ENCODE results near the gene FSCN2.

Gene FSCN2

GRCh38 chr17:81482673-81483072 lies 45.5 kb upstream of the FSCN2 start:
- no peak overlapping the region for H3K27ac ChIP-seq (ENCODE audit: low read length)
- peaks cover 71% of the 10 kb centered on the region for H3K27me3 ChIP-seq (replicated peaks; ENCODE audit: insufficient read depth, low read length)
- H4K20me1 ChIP-seq (ENCODE audit: insufficient read depth, low read length): no peaks in the 10 kb centered on the region
- H2AFZ ChIP-seq (ENCODE audit: low read length): no peak overlapping the region
- no peak for TF ChIP-seq EZH2 (optimal IDR thresholded peaks at IDR 0.05; ENCODE audit: low read depth, low read length)
- no peak for TF ChIP-seq EZH2phosphoT487 (IDR thresholded peaks at IDR 0.05; ENCODE audit: low read length)
- no peak for TF ChIP-seq CTCF (IDR thresholded peaks at IDR 0.05; ENCODE audit: low read length)
- H3K79me2 ChIP-seq (ENCODE audit: low read length): no peaks in the 10 kb centered on the region
- no peak overlapping the region for H3K4me3 ChIP-seq (ENCODE audit: low read length)
- H3F3A ChIP-seq (ENCODE audit: insufficient read depth, low read length): no peaks in the 10 kb centered on the region; the same call in 1 of the 2 replicates
- no peak overlapping the region for H3K9ac ChIP-seq (ENCODE audit: low read length)
- no peak for DNase-seq
- H3K36me3 ChIP-seq (replicated peaks; ENCODE audit: insufficient read depth, low read length): no peaks in the 10 kb centered on the region
- peaks cover 6% of the 10 kb centered on the region for H3K4me1 ChIP-seq (ENCODE audit: low read length)
- no peaks in the 10 kb centered on the region for H3K9me3 ChIP-seq (replicated peaks; ENCODE audit: insufficient read depth, low read length)
- no peaks in the 10 kb centered on the region for H3K9me2 ChIP-seq (replicated peaks; ENCODE audit: insufficient read depth, low read length)
- H3K4me2 ChIP-seq (ENCODE audit: low read depth, low read length): no peak overlapping the region

- Histone ChIP-seq H3K4me3 (ENCODE audit: low read length) (no peak overlapping the region), H3K4me1 (ENCODE audit: low read length) (peaks cover 6% of the 10 kb centered on the region), H2AFZ (ENCODE audit: low read length) (0 out of 2 replicates have a peak overlapping the region, but pooled peaks have one; percentile 90)
Measured at GRCh38 chr17:81483085-81483861, 44.9 kb upstream of the FSCN2 start.

GRCh38 chr17:81483862-81484194 lies 44.3 kb upstream of the FSCN2 start:
- DNase-seq: no peak
- TF ChIP-seq EZH2 (optimal IDR thresholded peaks at IDR 0.05; ENCODE audit: low read depth, low read length): no peak
- no peak for TF ChIP-seq EZH2phosphoT487 (IDR thresholded peaks at IDR 0.05; ENCODE audit: low read length)
- H3K27me3 ChIP-seq (replicated peaks; ENCODE audit: insufficient read depth, low read length): peaks cover 72% of the 10 kb centered on the region
- H3K9me2 ChIP-seq (replicated peaks; ENCODE audit: insufficient read depth, low read length): no peaks in the 10 kb centered on the region
- H3K36me3 ChIP-seq (replicated peaks; ENCODE audit: insufficient read depth, low read length): no peaks in the 10 kb centered on the region
- no peaks in the 10 kb centered on the region; the same call in 1 of the 2 replicates for H3F3A ChIP-seq (ENCODE audit: insufficient read depth, low read length)
- peak overlapping the region; percentile 60 for H3K4me3 ChIP-seq (ENCODE audit: low read length)
- peak overlapping the region; percentile 99 for H3K4me2 ChIP-seq (ENCODE audit: low read depth, low read length)
- H3K79me2 ChIP-seq (ENCODE audit: low read length): no peaks in the 10 kb centered on the region
- H3K4me1 ChIP-seq (ENCODE audit: low read length): peaks cover 6% of the 10 kb centered on the region
- peak overlapping the region; percentile 28; the same call in 1 of the 2 replicates for H3K9ac ChIP-seq (ENCODE audit: low read length)
- H3K27ac ChIP-seq (ENCODE audit: low read length): no peak overlapping the region
- H2AFZ ChIP-seq (ENCODE audit: low read length): peak overlapping the region; percentile 90
- H3K9me3 ChIP-seq (replicated peaks; ENCODE audit: insufficient read depth, low read length): no peaks in the 10 kb centered on the region
- H4K20me1 ChIP-seq (ENCODE audit: insufficient read depth, low read length): no peaks in the 10 kb centered on the region

More at GRCh38 chr17:81483085-81483861, 44.9 kb upstream of the FSCN2 start:
- no peak overlapping the region for H3K27ac ChIP-seq (ENCODE audit: low read length)
- no peaks in the 10 kb centered on the region; the same call in 1 of the 2 replicates for H3F3A ChIP-seq (ENCODE audit: insufficient read depth, low read length)
- no peak for DNase-seq
- TF ChIP-seq EZH2 (optimal IDR thresholded peaks at IDR 0.05; ENCODE audit: low read depth, low read length) (no peak), EZH2phosphoT487 (IDR thresholded peaks at IDR 0.05; ENCODE audit: low read length) (no peak), CTCF (IDR thresholded peaks at IDR 0.05; ENCODE audit: low read length) (no peak)
- peak overlapping the region; percentile 99; the same call in 1 of the 2 replicates for H3K4me2 ChIP-seq (ENCODE audit: low read depth, low read length)
- no peaks in the 10 kb centered on the region for H3K36me3 ChIP-seq (replicated peaks; ENCODE audit: insufficient read depth, low read length)
- H4K20me1 ChIP-seq (ENCODE audit: insufficient read depth, low read length): no peaks in the 10 kb centered on the region
- H3K9me2 ChIP-seq (replicated peaks; ENCODE audit: insufficient read depth, low read length): no peaks in the 10 kb centered on the region
- no peaks in the 10 kb centered on the region for H3K9me3 ChIP-seq (replicated peaks; ENCODE audit: insufficient read depth, low read length)
- no peaks in the 10 kb centered on the region for H3K79me2 ChIP-seq (ENCODE audit: low read length)
- peaks cover 67% of the 10 kb centered on the region for H3K27me3 ChIP-seq (replicated peaks; ENCODE audit: insufficient read depth, low read length)
- H3K9ac ChIP-seq (ENCODE audit: low read length): no peak overlapping the region

Measured in MM.1S (cell line).